HG02885 (cell line): ENCODE data around the gene PRR9.
A peak's percentile ranks its signal among the peaks of the same experiment; 100 is the strongest.
"Not testable (repeated sequence)": the region's sequence is repeated elsewhere in the genome, so short reads cannot be mapped to it uniquely, and the experiment has no call there.

Experiments used
- ATAC-seq: cut with Tn5 transposase; IDR thresholded peaks from one replicate; pipeline ENCODE4 v1.9.1; 2021; ENCODE audit warnings: mild to moderate bottlenecking; ENCODE audit not compliant: unreplicated experiment, poor library complexity

PRR9 gene

GRCh38 chr1:153217212-153217611, at the start of gene PRR9:
Gene PRR9, plus strand, starts transcription at chr1:153217584. Its CDS starts 561 bp downstream, at chr1:153218145.
- no peak for ATAC-seq

GRCh38 chr1:153168686-153169085, 48.7 kb upstream of the PRR9 start:
- no peak for ATAC-seq

GRCh38 chr1:153174624-153175023, 42.8 kb upstream of the PRR9 start:
- ATAC-seq, result no peak

GRCh38 chr1:153178922-153179321, 38.5 kb upstream of the PRR9 start:
- no peak for ATAC-seq

GRCh38 chr1:153180556-153180955, 36.8 kb upstream of the PRR9 start:
- ATAC-seq, result no peak

GRCh38 chr1:153188301-153188700, 29.1 kb upstream of the PRR9 start:
- not testable (repeated sequence) for ATAC-seq

- no peak for ATAC-seq
Observed at GRCh38 chr1:153190373-153190772, 27.0 kb upstream of the PRR9 start.

GRCh38 chr1:153192697-153193096, 24.7 kb upstream of the PRR9 start:
- ATAC-seq, result no peak

GRCh38 chr1:153194331-153195050, 22.9 kb upstream of the PRR9 start:
- no peak for ATAC-seq

- ATAC-seq, result no peak
Observed at GRCh38 chr1:153195216-153195615, 22.2 kb upstream of the PRR9 start.

- ATAC-seq, result no peak
Observed at GRCh38 chr1:153202006-153202405, 15.4 kb upstream of the PRR9 start.

- ATAC-seq, result no peak
Observed at GRCh38 chr1:153203130-153203529, 14.3 kb upstream of the PRR9 start, which contains the start of gene LELP1. Gene LELP1, plus strand, starts transcription at chr1:153203430. Its CDS starts 1,278 bp downstream, at chr1:153204708.

GRCh38 chr1:153206631-153207030, 10.8 kb upstream of the PRR9 start:
- ATAC-seq, result no peak

- ATAC-seq, result no peak
Observed at GRCh38 chr1:153210206-153210605, 7.2 kb upstream of the PRR9 start.

GRCh38 chr1:153212201-153212600, 5.2 kb upstream of the PRR9 start:
- ATAC-seq, result no peak

- ATAC-seq, result no peak
Observed at GRCh38 chr1:153213519-153213918, 3.9 kb upstream of the PRR9 start.

- no peak for ATAC-seq
Observed at GRCh38 chr1:153217744-153218416, 496 bp downstream of the PRR9 start.

GRCh38 chr1:153220606-153221303, 3.4 kb downstream of the PRR9 start:
- ATAC-seq, result no peak

- peak; percentile 85 for ATAC-seq
Observed at GRCh38 chr1:153223040-153223891, 5.9 kb downstream of the PRR9 start.

- no peak for ATAC-seq
Observed at GRCh38 chr1:153227810-153228209, 10.4 kb downstream of the PRR9 start.
